ENCODE measurements around the gene GCK.

- no peak for TF ChIP-seq CTCF (IDR thresholded peaks at IDR 0.05)
- no peak for TF ChIP-seq POLR2A (IDR thresholded peaks at IDR 0.05)
Observed at GRCh38 chr7:44194069-44194468, 4.8 kb upstream of the GCK start.

Measured in heart left ventricle (tissue), 13 donors.